Transverse colon (tissue), 4 donors: ENCODE results near the gene OR6B2. TPM values are rescaled to one million over a fixed set of nuclear protein-coding genes. Genes with fewer than 3 reads are reported as not detected.

ENCODE experiments used
- DNase-seq: peaks from one replicate; pipeline ENCODE4 v3.0.0-alpha.2; 2019
- H3K27ac ChIP-seq, 4 donors: fragments of 200-600 bp; sonication (generic); 2 replicates each; pipeline ENCODE4 v1.5.1; 2016 to 2018; ENCODE audit warnings: inconsistent platforms in 4 of 4
- H3K27me3 ChIP-seq: fragments of 200-600 bp; sonication (generic); 2 replicates; pipeline ENCODE4 v1.5.1; 2017; ENCODE audit warnings: inconsistent platforms
- H3K36me3 ChIP-seq, 4 donors: fragments of 200-600 bp; sonication (generic); 2 replicates each; pipeline ENCODE4 v1.5.1; 2017 to 2019; ENCODE audit warnings: inconsistent platforms in 4 of 4
- H3K4me1 ChIP-seq, 4 donors: fragments of 200-600 bp; sonication (generic); 2 replicates each; pipeline ENCODE4 v1.5.1; 2017 to 2020; ENCODE audit warnings: inconsistent platforms in 4 of 4
- H3K4me3 ChIP-seq, 4 donors: fragments of 200-600 bp; sonication (generic); 1 replicate in 1 of 4; 2 replicates in 3 of 4; pipeline versions ENCODE4 v1.5.1 to v1.6.1; 2017 to 2019; ENCODE audit warnings: inconsistent platforms in 4 of 4
- H3K9me3 ChIP-seq, 2 donors: fragments of 200-600 bp; sonication (generic); 2 replicates each; pipeline ENCODE4 v1.5.1; 2017 to 2019; ENCODE audit warnings: inconsistent platforms in 2 of 2
- EP300 ChIP-seq: sonication (generic); formaldehyde crosslinking; IDR thresholded peaks from one replicate; pipeline ENCODE4 v1.6.1; 2017; ENCODE audit warnings: antibody characterized with exemption, low read depth
- POLR2A ChIP-seq: fragments of 450-650 bp; IDR thresholded peaks from one replicate; pipeline ENCODE4 v1.6.1; 2016; ENCODE audit warnings: antibody characterized with exemption, mild to moderate bottlenecking, moderate library complexity
- POLR2AphosphoS5 ChIP-seq, 3 donors: sonication (generic); formaldehyde crosslinking; IDR thresholded peaks; one replicate each; pipeline ENCODE4 v1.6.1; 2016; ENCODE audit warnings: antibody characterized with exemption in 3 of 3
- WGBS, 2 donors: methylation state at CpG; one replicate each; pipeline ENCODE4 v1.1.5; 2018; ENCODE audit warnings: low coverage in 1 of 2; 5-methylcytosine and 5-hydroxymethylcytosine counted together
- in situ Hi-C, 4 donors: fragments of 200-750 bp; cut with MboI; loops; one replicate each; pipeline versions ENCODE4 v1.15.0 to v1.15.1; 2017; ENCODE audit warnings: low sequenced_read_pairs in 3 of 4, low pct_ligation_motif_present in 1 of 4, low pct_unique_long_range_greater_than_20kb in 1 of 4
- intact Hi-C: fragments of 100-400 bp; cut with DNase I; formaldehyde crosslinking; loops from one replicate; pipeline ENCODE4 v1.15.1; 2023; ENCODE audit warnings: low total_unique reads
- total RNA-seq, 4 donors: library from RNA; depleted of rRNA; stranded (reverse); fragments of >200 nt; gene quantifications; one replicate each; pipeline ENCODE4 v1.1.0, GENCODE V29; 2016
- TF ChIP-seq, protein P1 (sequence below), 5 experiments: fragments of 200-600 bp in 3 of 5; fragments of 450-650 bp in 2 of 5; sonication (generic) in 3 of 5; IDR thresholded peaks; 1 replicate in 2 of 5; 2 replicates in 3 of 5; pipeline ENCODE4 v1.5.1; 2016 to 2017; ENCODE audit warnings: antibody characterized with exemption in 5 of 5, inconsistent platforms in 3 of 5, mild to moderate bottlenecking in 2 of 5, moderate library complexity in 1 of 5

The OR6B2 gene
- total RNA-seq, 4 donors from 2014 or later: not detected

DNA sequence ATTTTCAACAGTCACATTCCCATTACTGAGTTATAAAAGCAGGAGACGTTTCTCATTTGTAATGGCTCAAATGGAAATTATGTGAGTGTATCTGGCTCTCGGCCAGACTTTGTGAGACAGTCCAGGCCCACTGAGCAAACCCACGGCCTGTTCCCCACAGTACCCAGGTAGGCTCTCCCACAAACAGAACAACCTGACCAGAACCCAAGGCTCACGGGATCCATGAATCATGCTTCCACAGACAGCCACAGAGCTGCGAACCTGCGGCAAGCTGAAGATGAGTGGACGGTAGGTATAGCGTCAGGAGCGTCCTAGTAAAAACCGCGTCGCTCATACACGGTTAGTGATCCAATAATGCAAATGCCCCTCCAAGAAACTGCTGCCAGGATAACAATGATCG lies 39.3 kb downstream of the OR6B2 start:
- Histone ChIP-seq H3K4me1 (peaks cover 0 to 4% (median 0%) of the 10 kb centered on the region in 4 donors), H3K9me3 (no peaks in the 10 kb centered on the region), H3K36me3 (peaks cover 0 to 38% (median 17%) of the 10 kb centered on the region in 4 donors), H3K4me3 (no peak overlapping the region), H3K27ac (peak overlapping the region in 3 of 4 donors; percentile 39 to 48 (median 39)), H3K27me3 (no peaks in the 10 kb centered on the region)
- intact Hi-C loops: loop anchor here (2.0 kb wide), 1 partner anchor 56 kb away; no protein-coding TSS in a partner anchor
- WGBS, 2 donors: 68 to 86% methylated on average over 4 to 14 of the region's 14 CpGs
- in situ Hi-C loops: loop anchor here in 2 of 4 donors (25.0 kb wide), 2 partner anchors 579 to 954 kb away; partner anchors contain the start of gene HDAC4 (in 1 of the 2)
- TF ChIP-seq POLR2AphosphoS5 (IDR thresholded peaks at IDR 0.05): peak in 2 of 3 donors; percentile 23 to 52
- TF ChIP-seq EP300: no peak
- DNase-seq: no peak

DNA sequence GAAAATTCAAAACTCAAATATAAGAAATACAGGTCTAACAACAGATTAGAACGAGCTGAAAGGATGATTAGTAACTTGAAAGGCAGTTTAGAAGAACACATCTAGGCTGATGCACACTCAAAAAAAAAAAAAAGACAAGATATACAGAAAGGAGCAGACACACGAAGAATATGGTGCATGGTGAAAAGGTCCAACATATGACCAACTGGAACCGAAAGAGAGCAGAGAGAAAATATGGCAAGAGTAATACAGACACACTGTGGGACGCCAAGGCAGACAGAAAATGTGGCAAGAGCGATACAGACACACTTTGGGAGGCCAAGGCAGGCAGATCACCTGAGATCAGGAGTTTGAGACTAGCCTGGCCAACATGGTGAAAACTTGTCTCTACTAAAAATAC lies 44.9 kb downstream of the OR6B2 start:
- Histone ChIP-seq H3K36me3 (peaks cover 0 to 63% (median 29%) of the 10 kb centered on the region in 4 donors), H3K9me3 (peaks cover 0 to 5% of the 10 kb centered on the region in 2 donors), H3K27ac (no peak overlapping the region), H3K4me3 (no peak overlapping the region), H3K27me3 (no peaks in the 10 kb centered on the region), H3K4me1 (no peaks in the 10 kb centered on the region)
- in situ Hi-C loops (loop anchor here in 2 of 4 donors (25.0 kb wide), 2 partner anchors 573 to 948 kb away; partner anchors contain the start of gene HDAC4 (in 1 of the 2)), intact Hi-C loops (no loop called here)
- no peak for DNase-seq
- no peak for TF ChIP-seq EP300
- TF ChIP-seq, protein P1, sequence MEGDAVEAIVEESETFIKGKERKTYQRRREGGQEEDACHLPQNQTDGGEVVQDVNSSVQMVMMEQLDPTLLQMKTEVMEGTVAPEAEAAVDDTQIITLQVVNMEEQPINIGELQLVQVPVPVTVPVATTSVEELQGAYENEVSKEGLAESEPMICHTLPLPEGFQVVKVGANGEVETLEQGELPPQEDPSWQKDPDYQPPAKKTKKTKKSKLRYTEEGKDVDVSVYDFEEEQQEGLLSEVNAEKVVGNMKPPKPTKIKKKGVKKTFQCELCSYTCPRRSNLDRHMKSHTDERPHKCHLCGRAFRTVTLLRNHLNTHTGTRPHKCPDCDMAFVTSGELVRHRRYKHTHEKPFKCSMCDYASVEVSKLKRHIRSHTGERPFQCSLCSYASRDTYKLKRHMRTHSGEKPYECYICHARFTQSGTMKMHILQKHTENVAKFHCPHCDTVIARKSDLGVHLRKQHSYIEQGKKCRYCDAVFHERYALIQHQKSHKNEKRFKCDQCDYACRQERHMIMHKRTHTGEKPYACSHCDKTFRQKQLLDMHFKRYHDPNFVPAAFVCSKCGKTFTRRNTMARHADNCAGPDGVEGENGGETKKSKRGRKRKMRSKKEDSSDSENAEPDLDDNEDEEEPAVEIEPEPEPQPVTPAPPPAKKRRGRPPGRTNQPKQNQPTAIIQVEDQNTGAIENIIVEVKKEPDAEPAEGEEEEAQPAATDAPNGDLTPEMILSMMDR (IDR thresholded peaks at IDR 0.05): no peak
- TF ChIP-seq POLR2AphosphoS5 (IDR thresholded peaks at IDR 0.05): no peak
- TF ChIP-seq POLR2A: no peak
- 95 to 100% methylated on average over 4 to 5 of the region's 5 CpGs for WGBS, 2 donors

DNA sequence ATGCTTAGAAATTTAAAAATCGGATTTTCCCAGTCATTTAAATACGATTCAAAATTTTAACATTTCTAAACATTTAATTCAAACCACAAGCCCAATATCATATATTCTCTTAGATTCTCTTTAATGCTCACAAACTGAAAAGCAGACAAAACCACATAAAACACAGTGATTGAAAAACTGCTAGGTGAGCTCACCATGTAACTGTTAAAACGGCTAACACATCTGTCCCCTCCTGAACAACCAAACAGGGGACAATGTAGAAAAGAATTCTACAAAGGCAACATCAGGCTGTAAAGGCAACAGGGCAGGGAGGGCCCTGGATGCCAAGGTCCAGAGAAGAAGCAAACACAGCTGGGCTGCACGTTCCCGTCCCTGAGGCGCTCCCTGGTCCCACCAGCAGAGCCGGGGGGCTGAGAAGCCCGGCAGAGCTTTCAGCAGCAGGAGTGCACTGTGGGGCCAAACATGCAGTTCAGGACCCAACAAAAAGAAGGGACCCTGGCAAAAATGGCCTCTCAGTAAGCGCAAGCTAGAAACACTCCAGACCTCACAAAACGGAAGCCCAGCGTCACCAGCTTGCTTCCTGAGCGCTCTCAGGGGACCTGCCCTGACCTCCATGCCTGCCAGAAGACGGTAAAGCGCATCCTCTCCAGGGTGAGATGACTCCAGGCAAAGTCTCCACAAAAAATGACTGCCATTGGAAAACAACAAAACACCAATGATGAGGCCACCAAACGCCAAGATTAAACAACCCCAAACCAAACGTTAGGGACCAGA lies 45.6 kb downstream of the OR6B2 start:
- Histone ChIP-seq H3K27me3 (no peaks in the 10 kb centered on the region), H3K9me3 (peaks cover 0 to 5% of the 10 kb centered on the region in 2 donors), H3K4me3 (no peak overlapping the region), H3K36me3 (peaks cover 0 to 55% (median 27%) of the 10 kb centered on the region in 4 donors), H3K4me1 (no peaks in the 10 kb centered on the region), H3K27ac (no peak overlapping the region)
- TF ChIP-seq POLR2A: no peak
- TF ChIP-seq EP300: no peak
- no peak for TF ChIP-seq POLR2AphosphoS5 (IDR thresholded peaks at IDR 0.05)
- TF ChIP-seq, protein P1 (IDR thresholded peaks at IDR 0.05): no peak
- in situ Hi-C loops: loop anchor here in 2 of 4 donors (25.0 kb wide), 2 partner anchors 572 to 947 kb away; partner anchors contain the start of gene HDAC4 (in 1 of the 2)
- no peak for DNase-seq
- WGBS, 2 donors: 92 to 94% methylated on average over 5 to 15 of the region's 16 CpGs
- intact Hi-C loops: no loop called here

DNA sequence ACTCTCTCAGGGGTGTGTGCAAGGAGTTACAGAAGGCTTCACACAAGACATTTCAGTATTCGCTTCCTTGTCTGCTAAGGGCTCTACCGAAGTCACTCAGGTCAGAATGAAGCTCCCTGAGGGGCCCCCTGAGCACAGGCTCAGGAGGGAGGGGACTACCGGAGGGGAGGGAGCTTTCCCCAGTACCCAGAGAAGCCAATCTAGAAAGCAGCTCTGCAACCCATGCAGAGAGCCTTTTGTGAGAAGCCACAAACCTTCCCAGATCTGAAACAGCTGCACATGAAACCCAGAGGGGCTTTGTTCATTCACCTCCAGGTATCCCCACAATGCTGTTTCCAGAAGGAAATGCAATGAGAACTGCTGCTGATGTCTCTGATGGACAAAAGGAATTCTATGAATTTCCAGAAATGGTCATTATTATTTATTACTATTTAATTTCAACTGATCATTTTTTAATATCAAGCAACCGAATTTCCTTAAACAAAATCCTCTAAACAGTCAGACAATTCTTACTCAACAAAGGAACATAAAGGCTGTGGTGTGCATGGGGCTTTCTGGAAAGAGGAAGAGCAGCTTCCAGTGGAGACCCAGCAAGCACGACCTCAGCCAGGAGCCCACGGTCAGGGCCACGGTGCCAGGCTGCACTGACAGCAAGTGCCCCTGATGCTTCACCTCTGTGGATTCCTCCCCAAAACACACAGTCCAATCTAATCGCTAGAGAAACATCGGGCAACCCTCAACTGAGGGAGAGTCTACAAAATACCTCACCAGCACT lies 47.0 kb downstream of the OR6B2 start:
- intact Hi-C loops: no loop called here

More for the DNA sequence above, 47.0 kb downstream of the OR6B2 start:
- no peak for DNase-seq
- TF ChIP-seq POLR2A (no peak), POLR2AphosphoS5 (IDR thresholded peaks at IDR 0.05) (no peak), EP300 (no peak)
- TF ChIP-seq, protein P1 (IDR thresholded peaks at IDR 0.05): no peak
- H3K27me3 ChIP-seq: no peaks in the 10 kb centered on the region
- no peak overlapping the region for H3K27ac ChIP-seq
- in situ Hi-C loops: loop anchor here in 2 of 4 donors (25.0 kb wide), 2 partner anchors 571 to 946 kb away; partner anchors contain the start of gene HDAC4 (in 1 of the 2)
- peaks cover 0 to 5% of the 10 kb centered on the region in 2 donors for H3K9me3 ChIP-seq
- no peak overlapping the region for H3K4me3 ChIP-seq
- peaks cover 0 to 47% (median 23%) of the 10 kb centered on the region in 4 donors for H3K36me3 ChIP-seq
- 78 to 81% methylated on average over 6 to 9 of the region's 9 CpGs for WGBS, 2 donors
- H3K4me1 ChIP-seq: no peaks in the 10 kb centered on the region

Other genes with a start within 250 kb of the OR6B2 start
- 100 to 1,000 TPM in 3 of 4 donors, 10 to 100 TPM in 1; 86.8 to 227 (median 157) TPM for gene NDUFA10, start 5.1 kb downstream of the OR6B2 start, total RNA-seq
- not detected for gene OR6B3, start 23.1 kb upstream of the OR6B2 start, total RNA-seq
- gene COPS9, start 105.9 kb upstream of the OR6B2 start, total RNA-seq: 100 to 1,000 TPM in 1 of 4 donors, 10 to 100 TPM in 3; 13.1 to 124 (median 72.1) TPM
- gene OTOS, start 110.2 kb upstream of the OR6B2 start, total RNA-seq: not detected